Fibroblast of the aortic adventitia (primary cell): ENCODE data around the gene VDR. TPM values are rescaled to one million over a fixed set of nuclear protein-coding genes. Genes with fewer than 3 reads are reported as not detected.

ENCODE experiments used
- DNase-seq: peaks from one replicate; pipeline ENCODE4 v3.0.0-alpha.2; 2010; ENCODE audit warnings: low read depth
- H3K4me3 ChIP-seq: 2 replicates; pipeline ENCODE4 v1.5.1; 2011; ENCODE audit warnings: low read depth, mild to moderate bottlenecking, control low read depth, low read length, moderate library complexity
- CTCF ChIP-seq: IDR thresholded peaks from 2 replicates; pipeline ENCODE4 v1.5.1; 2011; ENCODE audit warnings: mild to moderate bottlenecking, low read length, control low read depth, inconsistent platforms; ENCODE audit not compliant: insufficient read depth
- total RNA-seq: library from RNA; depleted of rRNA; stranded (reverse); fragments of >200 nt; gene quantifications from 2 replicates; pipeline ENCODE4 v1.2.3, GENCODE V29; 2012; ENCODE audit warnings: low replicate concordance

Gene VDR
- total RNA-seq, 1 donor: 12.5 TPM

- H3K4me3 ChIP-seq: no peak overlapping the region
- no peak for TF ChIP-seq CTCF
- DNase-seq: no peak
These were observed 17.3 kb downstream of the VDR start for GRCh38 chr12:47887529-47887928.

DNA sequence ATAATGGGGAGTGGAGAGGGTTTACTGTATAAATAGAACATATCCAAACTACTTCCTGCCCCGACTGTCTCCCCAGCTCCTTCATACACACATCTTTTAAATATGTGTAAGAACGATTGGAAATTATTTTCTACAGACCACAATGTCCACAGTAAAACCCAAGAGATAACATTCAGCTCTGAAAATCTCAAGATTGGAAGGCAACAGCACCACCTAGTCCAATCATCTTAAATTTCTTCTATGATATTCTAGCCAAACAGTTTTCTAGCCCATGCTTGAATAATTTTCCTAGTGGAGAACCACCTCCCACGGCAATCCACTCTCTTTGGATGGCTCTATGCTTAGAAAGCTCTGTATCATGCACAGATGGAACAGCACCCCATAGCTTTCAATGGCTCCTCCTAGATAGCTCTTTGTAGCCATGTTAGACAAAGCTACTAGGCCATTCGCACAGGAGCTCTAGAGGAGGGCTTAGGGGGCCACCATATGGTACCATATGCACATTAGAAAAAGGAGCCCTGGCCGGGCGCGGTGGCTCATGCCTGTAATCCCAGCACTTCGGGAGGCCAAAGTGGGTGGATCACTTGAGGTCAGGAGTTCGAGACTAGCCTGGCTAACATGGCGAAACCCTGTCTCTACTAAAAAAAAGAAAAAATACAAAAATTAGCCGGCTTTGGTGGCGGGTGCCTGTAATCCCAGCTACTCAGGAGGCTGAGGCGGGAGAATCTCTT is 18.1 kb downstream of the VDR start:
- no peak overlapping the region for H3K4me3 ChIP-seq
- peak; percentile 62 for DNase-seq
- peak; percentile 19 for TF ChIP-seq CTCF

DNA sequence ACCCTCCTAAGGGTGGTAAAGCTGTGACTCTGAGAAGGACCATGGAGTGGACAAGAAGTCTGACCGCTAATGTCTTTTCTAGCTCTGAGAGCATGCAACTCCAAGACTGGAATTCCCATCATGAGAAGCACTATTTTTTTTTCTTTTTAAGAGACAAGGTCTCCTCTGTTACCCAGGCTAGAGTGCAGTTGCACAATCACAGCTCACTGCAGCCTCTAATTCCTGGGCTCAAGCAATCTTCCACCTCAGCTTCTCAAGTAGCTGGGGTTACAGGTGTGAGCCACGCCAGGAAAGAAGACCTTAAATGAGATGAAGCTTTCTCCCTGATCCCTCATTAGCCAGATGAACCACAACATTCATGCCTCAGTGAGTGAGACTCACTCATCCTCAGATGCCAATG is 19.2 kb downstream of the VDR start:
- TF ChIP-seq CTCF: no peak
- no peak overlapping the region for H3K4me3 ChIP-seq
- no peak for DNase-seq

DNA sequence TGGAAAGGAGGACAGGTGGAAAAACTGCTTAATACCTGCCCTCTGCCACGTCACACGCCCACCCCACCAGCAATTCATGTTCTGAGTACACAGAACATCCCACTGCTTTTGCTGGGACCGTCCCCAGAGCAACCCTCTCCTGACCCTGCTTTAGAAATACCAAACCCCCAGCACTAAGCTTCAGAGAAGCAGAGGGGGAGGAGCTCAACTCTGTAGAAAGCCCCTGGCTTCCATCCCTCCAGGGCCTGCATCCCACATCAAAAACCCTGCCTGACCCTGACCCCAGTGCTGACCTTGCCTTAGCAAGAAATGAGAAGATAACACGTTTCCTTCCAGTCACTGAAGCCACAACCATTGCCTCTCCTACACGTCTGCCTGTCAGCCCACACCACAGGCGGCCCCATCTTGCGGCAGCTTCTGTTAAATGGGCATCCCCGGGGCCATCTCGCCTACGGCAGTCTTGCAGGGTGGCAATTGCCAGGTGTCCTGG is 19.7 kb downstream of the VDR start:
- H3K4me3 ChIP-seq: no peak overlapping the region
- no peak for DNase-seq
- no peak for TF ChIP-seq CTCF

GRCh38 chr12:47884501-47884900 is 20.3 kb downstream of the VDR start:
- no peak for TF ChIP-seq CTCF
- no peak for DNase-seq
- no peak overlapping the region for H3K4me3 ChIP-seq

GRCh38 chr12:47883663-47884195 is 21.1 kb downstream of the VDR start:
- TF ChIP-seq CTCF: no peak
- DNase-seq: no peak

More at GRCh38 chr12:47883663-47884195, 21.1 kb downstream of the VDR start:
- no peak overlapping the region for H3K4me3 ChIP-seq
